Left colon (tissue), 2 donors: ENCODE measurements around the gene SLC49A4. TPM values are rescaled to one million over a fixed set of nuclear protein-coding genes. Genes with fewer than 3 reads are reported as not detected.

ENCODE experiments used
- ATAC-seq: fragments of 200-7000 bp; cut with Tn5 transposase; one replicate; pipeline ENCODE4 v1.9.1; 2020; ENCODE audit warnings: mild to moderate bottlenecking, moderate library complexity
- DNase-seq, 2 donors: peaks; one replicate each; pipeline ENCODE4 v3.0.0-alpha.2; 2020
- intact Hi-C, 2 donors: fragments of 100-400 bp; cut with DNase I in 1 of 2; cut with micrococcal nuclease in 1 of 2; formaldehyde crosslinking; loops; one replicate each; pipeline versions ENCODE4 v1.11.2 to v1.14.0; 2022; cut with DNase I, micrococcal nuclease
- total RNA-seq, 2 donors: library from RNA; stranded (reverse); fragmentation: NEBNext Ultra II Directional; extraction: Animal tissue kit (Norgen Biotek cat#: 25700); gene quantifications; one replicate each; pipeline ENCODE4 v1.2.1, GENCODE V29; 2021
- donor health status: DM: no; HTN: no; CAD: no.
- donor health status: DM: yes; HTN: yes; CAD: no.

SLC49A4 gene
- total RNA-seq, 2 donors from 2014 or later: 21.7 to 29.9 TPM

DNA sequence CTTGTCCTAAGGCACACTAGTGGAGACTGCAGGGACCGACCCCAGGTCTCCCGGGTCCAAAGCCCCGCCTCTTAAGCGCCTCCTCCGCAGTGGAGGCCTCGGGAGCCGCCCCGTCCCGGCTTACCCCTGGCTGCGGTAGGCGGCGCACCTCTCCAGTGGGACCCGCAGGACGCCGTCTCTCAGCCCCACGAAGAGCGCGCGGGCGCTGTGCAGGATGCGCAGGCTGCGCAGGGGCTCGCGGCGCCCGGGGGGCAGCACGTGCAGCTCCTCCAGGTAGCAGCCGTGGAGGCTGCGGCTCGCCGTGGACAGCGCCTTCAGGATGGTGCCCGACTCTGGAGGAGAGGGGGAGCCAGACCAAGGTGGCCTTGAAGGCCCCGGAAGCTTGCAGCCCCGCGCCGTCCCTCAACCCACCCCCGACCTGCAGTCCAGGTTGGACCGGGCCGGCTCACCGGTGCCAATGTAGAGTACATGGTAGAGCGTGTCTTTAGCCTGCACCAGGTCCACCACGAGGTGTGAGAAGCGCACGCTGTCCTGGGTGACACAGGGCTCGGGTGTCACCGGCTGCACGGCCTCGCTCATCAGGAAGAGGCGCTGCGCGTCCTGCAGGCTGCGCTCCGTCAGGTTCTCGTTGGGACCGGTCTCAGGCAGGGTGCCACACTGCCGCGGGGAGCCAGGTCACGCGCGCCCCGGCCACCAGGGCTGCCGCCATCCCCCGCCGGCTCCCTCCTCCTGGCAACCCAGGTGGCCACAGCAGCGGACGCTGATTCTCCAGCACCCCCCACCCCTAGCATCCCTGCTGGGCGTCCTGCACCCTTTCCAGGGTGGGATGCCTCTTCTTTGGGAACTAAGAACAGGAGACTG is 127.2 kb downstream of the SLC49A4 start:
- intact Hi-C loops: no loop called here
- peak in 1 of 2 donors; percentile 21 for DNase-seq

DNA sequence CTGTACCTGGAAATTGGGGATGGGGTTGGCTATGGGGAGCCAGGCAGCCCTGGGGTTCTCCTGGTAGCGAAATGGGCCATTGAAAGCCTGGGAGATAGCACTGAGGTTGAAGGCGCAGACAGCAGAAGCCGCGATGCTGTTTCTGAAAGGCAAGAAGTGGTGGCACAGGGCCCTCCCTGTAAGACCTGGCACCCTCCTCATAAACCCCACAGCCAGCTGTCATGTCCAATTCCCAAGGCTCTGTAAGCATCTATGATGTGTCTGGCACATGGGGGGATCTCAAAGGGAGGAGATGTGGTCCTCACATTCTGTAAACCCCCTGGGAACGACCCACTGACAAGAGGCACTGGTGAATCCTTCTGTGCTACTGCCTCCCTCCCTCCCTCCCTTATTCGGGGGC is 128.7 kb downstream of the SLC49A4 start:
- DNase-seq (no peak), ATAC-seq (no peak)
- intact Hi-C loops: no loop called here

More for the DNA sequence above, 127.2 kb downstream of the SLC49A4 start:
- peak; percentile 70 for ATAC-seq

DNA sequence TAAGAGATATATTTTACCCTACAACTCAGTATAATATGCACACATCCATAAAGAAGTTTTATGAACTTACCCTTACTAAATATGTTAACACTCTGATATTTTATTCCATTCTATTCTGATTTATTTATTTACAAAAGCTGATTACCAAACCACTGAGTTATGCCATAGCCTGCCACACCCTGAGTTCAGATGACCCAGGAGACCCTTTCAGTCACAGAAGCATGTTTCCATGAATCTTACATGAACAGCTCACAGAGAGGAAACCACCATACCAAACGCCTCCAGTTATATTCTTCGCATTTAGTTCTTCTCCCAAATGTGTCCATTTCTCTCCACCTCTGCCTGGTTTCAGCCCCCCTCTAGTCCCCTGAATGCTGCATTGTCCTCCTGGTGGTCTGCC is 129.2 kb downstream of the SLC49A4 start:
- ATAC-seq (no peak), DNase-seq (no peak)
- intact Hi-C loops: no loop called here

DNA sequence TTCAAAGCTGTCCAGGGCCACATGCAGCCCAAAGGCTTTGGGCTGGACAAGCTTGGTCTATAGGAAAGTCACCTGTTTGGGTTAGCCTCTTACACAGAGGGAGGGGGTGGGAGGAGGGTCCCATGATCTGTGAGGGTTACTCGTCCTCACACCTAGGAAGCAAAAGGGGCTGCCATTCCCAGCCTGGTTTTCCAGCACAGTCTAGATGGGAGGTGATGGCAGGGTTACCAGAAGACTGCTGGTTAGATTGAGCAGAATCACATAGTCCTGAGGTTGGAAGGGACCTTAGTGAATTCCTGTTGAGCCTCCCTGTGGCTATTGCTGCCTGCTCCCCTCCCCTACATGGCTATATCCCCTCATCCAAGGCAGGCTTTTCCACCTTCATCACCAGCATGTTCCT is 130.9 kb downstream of the SLC49A4 start:
- ATAC-seq: no peak
- no peak for DNase-seq
- intact Hi-C loops: no loop called here

DNA sequence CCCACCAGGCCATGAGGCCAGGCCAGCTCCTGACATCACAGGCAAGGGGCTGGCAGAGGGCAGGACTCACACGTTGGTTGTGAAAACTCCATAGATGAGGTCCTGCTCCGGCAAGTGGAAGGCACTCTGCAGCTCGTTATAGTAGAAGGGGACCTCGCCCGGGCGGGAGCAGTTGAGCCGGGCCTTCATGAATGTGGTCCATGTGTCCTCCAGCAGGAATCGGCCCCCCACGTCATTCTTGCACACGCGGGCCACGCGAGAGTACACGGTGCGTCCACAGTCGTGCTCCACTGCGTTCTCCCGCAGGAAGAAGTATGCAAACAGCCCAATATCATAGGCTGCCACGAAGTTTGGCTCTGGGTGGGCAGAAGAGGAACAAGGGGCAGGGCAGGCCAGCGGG is 131.5 kb downstream of the SLC49A4 start:
- no peak for DNase-seq
- intact Hi-C loops: no loop called here
- ATAC-seq: no peak

DNA sequence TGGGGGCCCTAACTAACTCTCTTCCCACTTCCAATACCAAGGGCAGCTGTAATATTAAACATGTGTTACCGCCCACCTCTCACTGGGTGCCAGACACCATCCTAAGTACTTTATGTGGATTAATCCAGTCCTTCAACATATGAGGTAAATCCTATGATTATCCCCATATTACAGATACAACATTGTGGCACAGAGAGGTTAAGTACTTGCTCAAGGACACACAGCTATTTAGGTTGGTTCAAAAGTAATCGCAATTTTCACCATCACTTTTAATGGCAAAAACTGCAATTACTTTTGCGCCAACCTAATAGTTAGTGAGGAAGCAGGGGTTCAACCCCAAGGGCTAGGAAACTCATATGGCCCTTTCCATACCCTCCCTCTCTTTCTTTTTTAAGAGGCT is 131.9 kb downstream of the SLC49A4 start:
- intact Hi-C loops: no loop called here
- ATAC-seq (no peak), DNase-seq (no peak)

DNA sequence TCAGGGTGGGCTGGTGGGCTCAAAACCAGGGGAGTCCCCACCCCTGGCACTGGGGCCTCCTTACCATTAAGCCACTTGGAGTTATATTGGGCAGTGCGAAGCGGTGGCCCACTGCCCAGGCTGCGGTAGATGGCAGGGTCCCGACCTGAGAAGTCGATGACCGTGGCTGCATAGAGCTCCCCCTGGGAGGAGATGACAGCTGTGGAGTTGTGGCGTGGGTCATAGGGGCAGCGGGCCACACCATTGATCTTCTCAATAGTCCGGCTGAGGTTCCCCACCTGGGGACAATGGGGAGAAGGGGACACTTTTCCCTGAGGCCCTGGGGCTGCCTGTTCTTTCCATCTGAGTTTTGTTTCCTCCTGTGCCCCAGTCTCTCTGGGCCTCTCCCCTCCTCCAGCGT is 132.9 kb downstream of the SLC49A4 start:
- DNase-seq (no peak), ATAC-seq (no peak)
- intact Hi-C loops: no loop called here

DNA sequence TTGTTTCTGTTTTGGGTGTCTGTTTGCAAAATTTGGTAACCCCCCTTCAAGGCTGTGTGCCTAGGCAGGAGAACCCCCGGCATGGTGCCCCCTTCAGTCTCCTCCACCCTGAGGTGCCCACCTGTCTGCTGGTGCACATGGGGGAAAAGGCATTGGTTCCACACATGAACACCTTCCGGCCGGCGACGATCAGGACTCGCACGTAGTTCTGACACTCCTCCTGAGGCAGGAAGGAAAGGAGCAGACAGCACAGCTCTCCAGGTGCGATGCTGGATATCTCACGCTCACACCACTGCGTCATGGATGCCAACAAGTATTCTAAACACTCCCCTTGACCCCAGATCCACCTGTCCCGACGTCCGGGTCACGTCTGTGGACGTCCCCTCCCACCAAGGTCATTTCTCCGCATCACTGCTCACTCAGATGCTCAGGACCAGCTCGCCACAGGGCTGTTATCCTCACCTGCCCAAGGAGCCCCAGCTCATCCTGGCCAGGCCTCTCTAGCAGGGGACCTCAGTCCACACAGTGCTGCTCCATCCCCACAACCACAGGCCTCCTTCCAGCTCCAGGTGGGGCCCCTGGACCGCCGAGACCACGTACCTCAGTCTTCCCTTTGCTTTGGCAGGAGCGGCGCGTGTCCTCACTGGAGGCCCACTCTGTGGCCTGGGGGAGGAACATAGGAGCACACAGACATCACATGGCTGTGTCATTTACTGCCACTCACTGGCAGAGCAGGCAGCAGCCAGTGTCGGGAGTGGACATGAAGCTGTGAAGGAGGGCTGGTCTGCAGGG is 133.7 kb downstream of the SLC49A4 start:
- no peak for ATAC-seq
- intact Hi-C loops: no loop called here
- DNase-seq: no peak

DNA sequence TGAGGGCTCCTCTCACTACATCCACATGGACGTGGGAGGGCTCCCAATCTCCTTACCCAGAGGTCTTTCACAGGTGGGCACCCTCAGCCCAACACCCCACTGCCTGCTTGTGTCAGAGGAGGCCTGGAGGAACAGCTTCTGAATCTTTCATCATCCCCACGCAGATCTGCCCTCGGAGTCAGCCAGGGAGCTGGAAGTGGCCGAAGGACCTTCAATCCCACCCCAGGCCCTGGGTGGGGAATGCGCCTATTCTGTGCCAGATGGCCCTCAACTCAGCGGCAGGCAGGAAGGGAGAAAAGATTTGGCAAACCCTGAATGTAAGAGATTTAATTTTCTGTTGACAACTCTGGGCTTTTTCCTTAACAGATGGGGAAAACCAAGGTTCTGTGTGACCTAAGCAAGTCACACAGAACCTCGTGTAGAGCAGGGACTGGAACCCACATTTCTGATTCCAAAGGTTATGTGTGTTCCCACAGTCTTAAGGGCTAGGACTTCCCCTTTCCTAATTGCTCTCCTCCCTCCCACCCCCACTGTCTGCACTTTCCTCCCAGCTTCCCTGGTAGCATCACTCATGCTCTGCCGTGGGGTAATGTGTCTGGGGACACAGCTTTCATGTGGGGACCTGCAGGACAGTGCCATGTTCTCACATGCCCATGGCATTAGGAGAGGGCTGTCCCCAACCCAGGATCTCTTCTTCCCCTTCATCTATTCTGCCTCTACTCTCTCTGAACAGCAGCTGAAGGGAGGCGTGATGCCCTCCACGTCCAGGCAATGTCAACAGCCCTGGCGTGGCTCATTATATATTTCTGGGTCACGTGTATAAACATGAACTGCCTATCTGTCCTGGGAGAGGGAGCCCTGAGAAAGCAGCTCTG is 134.6 kb downstream of the SLC49A4 start:
- no peak for ATAC-seq
- DNase-seq: no peak
- intact Hi-C loops: no loop called here

DNA sequence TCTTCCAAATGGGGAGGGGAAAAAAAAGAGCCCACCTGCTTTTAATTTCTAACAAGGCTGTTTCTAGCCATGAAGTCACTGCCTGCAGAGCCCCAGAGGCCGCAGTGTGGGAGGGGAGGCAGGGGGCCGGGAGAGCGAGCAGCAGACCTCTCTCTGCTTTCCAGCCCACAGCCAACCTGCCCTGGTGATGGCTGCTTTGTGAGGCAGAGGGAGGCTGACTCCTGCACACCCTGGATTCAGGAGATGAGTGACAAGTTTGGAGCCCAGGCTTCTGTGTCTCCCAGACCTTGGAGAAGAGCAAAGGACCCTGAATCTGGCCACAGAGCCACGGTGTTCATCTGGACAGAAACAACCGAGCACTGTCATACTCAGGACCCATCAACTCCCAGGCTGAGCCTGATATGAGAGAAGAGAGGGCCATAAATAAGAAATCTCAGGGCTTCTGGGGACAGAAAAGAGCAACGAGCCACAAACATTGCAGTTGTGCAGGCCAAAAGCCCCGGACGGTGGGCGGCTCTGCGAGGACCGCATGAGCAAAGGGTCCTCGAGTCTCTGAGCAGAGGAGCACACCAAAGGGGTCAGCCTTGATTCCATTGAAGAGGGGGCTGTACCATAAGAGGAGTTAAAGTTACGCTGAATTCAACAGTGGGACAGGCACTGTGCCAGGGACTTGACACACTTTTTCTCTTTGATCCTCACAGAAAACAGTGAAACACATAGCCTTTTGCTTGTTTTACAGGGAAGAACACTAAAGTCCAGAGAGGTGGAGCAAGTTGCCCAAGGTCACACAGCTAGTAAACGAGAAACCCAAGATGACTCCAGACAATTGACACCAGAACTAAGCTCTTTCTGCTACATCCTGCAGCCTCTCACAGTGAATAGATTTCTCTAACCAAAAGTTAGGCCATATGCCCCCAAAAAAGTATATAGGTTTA is 135.5 kb downstream of the SLC49A4 start:
- DNase-seq (no peak), ATAC-seq (no peak)
- intact Hi-C loops: no loop called here

Other genes starting within 250 kb of the SLC49A4 start
- gene PARP9, start 230.8 kb upstream of the SLC49A4 start, total RNA-seq: 10 to 100 TPM; 22.4 to 48.2 TPM
- gene DTX3L, start 230.7 kb upstream of the SLC49A4 start, total RNA-seq: 10 to 100 TPM; 43.9 to 60.5 TPM
- gene PARP15, start 217.4 kb upstream of the SLC49A4 start, total RNA-seq: 1 to 10 TPM in 1 of 2 donors, under 1 TPM in 1; 0.70 to 1.4 TPM
- 10 to 100 TPM; 30.3 to 49.7 TPM for gene PARP14, start 114.2 kb upstream of the SLC49A4 start, total RNA-seq
- gene HSPBAP1, start 1.2 kb upstream of the SLC49A4 start, total RNA-seq: 1 to 10 TPM; 6.3 to 8.5 TPM
- under 1 TPM; 0.15 to 0.59 TPM for gene SEMA5B, start 232.7 kb downstream of the SLC49A4 start, total RNA-seq